HepG2 (cell line): Measurements from ENCODE around the gene HNRNPUL1. TPM values are rescaled to one million over a fixed set of nuclear protein-coding genes. Genes with fewer than 3 reads are reported as not detected.
A peak's percentile ranks its signal among the peaks of the same experiment; 100 is the strongest.

ENCODE experiments used
- KDM6A ChIP-seq: IDR thresholded peaks from 2 replicates; pipeline ENCODE4 v1.6.1; 2016; ENCODE audit warnings: low read depth
- PHF20 ChIP-seq: sonication (generic); formaldehyde crosslinking; IDR thresholded peaks from 2 replicates; pipeline ENCODE4 v1.5.0; 2020; ENCODE audit warnings: mild to moderate bottlenecking, missing genetic modification reagents
- POGZ ChIP-seq: sonication (generic); formaldehyde crosslinking; IDR thresholded peaks from 2 replicates; pipeline ENCODE4 v1.4.0; 2020; ENCODE audit warnings: mild to moderate bottlenecking, missing genetic modification reagents
- REPIN1 ChIP-seq: sonication (generic); formaldehyde crosslinking; IDR thresholded peaks from 2 replicates; pipeline ENCODE4 v1.8.0; 2022; ENCODE audit warnings: missing genetic modification reagents, low read depth, mild to moderate bottlenecking, borderline replicate concordance
- SMYD3 ChIP-seq: sonication (generic); formaldehyde crosslinking; IDR thresholded peaks from 2 replicates; pipeline ENCODE4 v1.8.1; 2023; ENCODE audit warnings: mild to moderate bottlenecking, missing genetic modification reagents
- ZNF335 ChIP-seq: sonication (generic); formaldehyde crosslinking; IDR thresholded peaks from 2 replicates; pipeline ENCODE4 v1.4.0; 2020; ENCODE audit warnings: missing genetic modification reagents
- ZNF343 ChIP-seq: sonication (generic); formaldehyde crosslinking; IDR thresholded peaks from 2 replicates; pipeline ENCODE4 v1.4.0; 2020; ENCODE audit warnings: mild to moderate bottlenecking, missing genetic modification reagents
- ZNF382 ChIP-seq: sonication (generic); formaldehyde crosslinking; IDR thresholded peaks from 2 replicates; pipeline ENCODE4 v1.5.0; 2020; ENCODE audit warnings: missing genetic modification reagents, mild to moderate bottlenecking, borderline replicate concordance
- ZNF430 ChIP-seq: sonication (generic); formaldehyde crosslinking; IDR thresholded peaks from 2 replicates; pipeline ENCODE4 v1.9.0; 2021; ENCODE audit warnings: mild to moderate bottlenecking, missing genetic modification reagents
- ZNF546 ChIP-seq: sonication (generic); formaldehyde crosslinking; conservative IDR thresholded peaks from 2 replicates; pipeline ENCODE4 v1.8.1; 2023; ENCODE audit warnings: mild to moderate bottlenecking, missing genetic modification reagents
- ZNF607 ChIP-seq: sonication (generic); formaldehyde crosslinking; IDR thresholded peaks from 2 replicates; pipeline ENCODE4 v1.5.1; 2020; ENCODE audit warnings: missing genetic modification reagents, mild to moderate bottlenecking, borderline replicate concordance
- polyA plus RNA-seq, 8 experiments: library from polyadenylated mRNA; depleted of rRNA in 3 of 8; stranded (reverse) in 7 of 8; unstranded in 1 of 8; fragments of >200 nt; fragmentation: Illumina TruSeq in 4 of 8; extraction: Trizol in 4 of 8; gene quantifications; 2 replicates each; pipeline versions ENCODE4 v1.2.1 to v1.2.3, GENCODE V29; 2011 to 2016; ENCODE audit warnings: low read depth in 4 of 8, missing spikeins in 1 of 8, mixed read lengths in 1 of 8; ENCODE audit not compliant: insufficient read depth in 1 of 8
- total RNA-seq, 5 experiments: library from RNA; depleted of rRNA; stranded (reverse); fragments of >200 nt; fragmentation: Illumina TruSeq; extraction: Trizol; gene quantifications; 2 replicates each; pipeline ENCODE4 v1.2.3, GENCODE V29; 2016; ENCODE audit warnings: low read depth in 1 of 5
- TF ChIP-seq, protein P1 (sequence below): sonication (generic); formaldehyde crosslinking; IDR thresholded peaks from 2 replicates; pipeline ENCODE4 v1.4.0; 2020; ENCODE audit warnings: missing genetic modification reagents
- TF ChIP-seq, protein P2 (sequence below): sonication (generic); formaldehyde crosslinking; IDR thresholded peaks from 2 replicates; pipeline ENCODE4 v1.4.0; 2020; ENCODE audit warnings: missing genetic modification reagents, mild to moderate bottlenecking, borderline replicate concordance
- TF ChIP-seq, protein P3 (sequence below): sonication (generic); formaldehyde crosslinking; IDR thresholded peaks from 2 replicates; pipeline ENCODE4 v1.5.1; 2020; ENCODE audit warnings: missing genetic modification reagents, mild to moderate bottlenecking, borderline replicate concordance
- TF ChIP-seq, protein P4 (sequence below): sonication (generic); formaldehyde crosslinking; IDR thresholded peaks from 2 replicates; pipeline ENCODE4 v1.4.0; 2020; ENCODE audit warnings: missing genetic modification reagents
- TF ChIP-seq, protein P5 (sequence below): sonication (generic); formaldehyde crosslinking; IDR thresholded peaks from 2 replicates; pipeline ENCODE4 v1.5.0; 2020; ENCODE audit warnings: mild to moderate bottlenecking, missing genetic modification reagents, borderline replicate concordance
- TF ChIP-seq, protein P6 (sequence below): sonication (generic); formaldehyde crosslinking; IDR thresholded peaks from 2 replicates; pipeline ENCODE4 v1.9.0; 2021; ENCODE audit warnings: missing genetic modification reagents, borderline replicate concordance
- TF ChIP-seq, protein P7 (sequence below): sonication (generic); formaldehyde crosslinking; IDR thresholded peaks from 2 replicates; pipeline ENCODE4 v1.5.0; 2020; ENCODE audit warnings: missing genetic modification reagents, mild to moderate bottlenecking, borderline replicate concordance

HNRNPUL1 gene
- total and polyA plus RNA-seq, 2 of the 13 experiments (the other 11 are each of a cell fraction or from before 2014, with no cell fraction given), result 30.9 to 81.7 TPM

DNA sequence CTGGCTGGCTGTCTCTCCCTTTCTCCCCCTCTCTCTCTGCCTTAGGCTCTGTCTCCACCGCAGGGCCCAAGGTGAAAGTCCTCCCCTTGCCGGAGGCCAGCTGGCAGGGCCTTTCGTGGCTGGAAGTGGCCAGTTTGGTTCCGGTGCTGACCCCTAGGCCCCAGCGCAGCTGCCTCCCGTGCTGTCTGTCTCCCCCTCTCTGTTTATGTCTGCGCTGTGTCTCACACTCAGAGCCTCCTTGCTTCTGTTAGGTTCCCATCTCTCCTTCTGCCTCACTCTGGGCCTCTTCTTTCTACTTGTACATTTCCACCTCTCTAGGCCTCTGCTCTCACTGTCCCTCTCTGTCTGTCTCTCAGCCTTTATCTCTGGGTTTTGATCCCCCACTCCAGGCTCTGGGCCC lies 58.9 kb downstream of the HNRNPUL1 start (continued):
- TF ChIP-seq REPIN1 (CRISPR knock-in tag) (no peak), SMYD3 (CRISPR knock-in tag) (no peak), POGZ (CRISPR knock-in tag) (no peak), ZNF607 (CRISPR knock-in tag) (no peak), PHF20 (CRISPR knock-in tag) (no peak), ZNF343 (CRISPR knock-in tag) (no peak), KDM6A (peak; percentile 30; the same call in 1 of the 2 replicates), ZNF430 (no peak), ZNF382 (CRISPR knock-in tag) (no peak), ZNF546 (no peak), ZNF335 (CRISPR knock-in tag) (0 out of 2 replicates have a peak, but pooled peaks have one; percentile 40)
- TF ChIP-seq, protein P1, sequence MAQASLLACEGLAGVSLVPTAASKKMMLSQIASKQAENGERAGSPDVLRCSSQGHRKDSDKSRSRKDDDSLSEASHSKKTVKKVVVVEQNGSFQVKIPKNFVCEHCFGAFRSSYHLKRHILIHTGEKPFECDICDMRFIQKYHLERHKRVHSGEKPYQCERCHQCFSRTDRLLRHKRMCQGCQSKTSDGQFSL, result no peak
- TF ChIP-seq, protein P2, sequence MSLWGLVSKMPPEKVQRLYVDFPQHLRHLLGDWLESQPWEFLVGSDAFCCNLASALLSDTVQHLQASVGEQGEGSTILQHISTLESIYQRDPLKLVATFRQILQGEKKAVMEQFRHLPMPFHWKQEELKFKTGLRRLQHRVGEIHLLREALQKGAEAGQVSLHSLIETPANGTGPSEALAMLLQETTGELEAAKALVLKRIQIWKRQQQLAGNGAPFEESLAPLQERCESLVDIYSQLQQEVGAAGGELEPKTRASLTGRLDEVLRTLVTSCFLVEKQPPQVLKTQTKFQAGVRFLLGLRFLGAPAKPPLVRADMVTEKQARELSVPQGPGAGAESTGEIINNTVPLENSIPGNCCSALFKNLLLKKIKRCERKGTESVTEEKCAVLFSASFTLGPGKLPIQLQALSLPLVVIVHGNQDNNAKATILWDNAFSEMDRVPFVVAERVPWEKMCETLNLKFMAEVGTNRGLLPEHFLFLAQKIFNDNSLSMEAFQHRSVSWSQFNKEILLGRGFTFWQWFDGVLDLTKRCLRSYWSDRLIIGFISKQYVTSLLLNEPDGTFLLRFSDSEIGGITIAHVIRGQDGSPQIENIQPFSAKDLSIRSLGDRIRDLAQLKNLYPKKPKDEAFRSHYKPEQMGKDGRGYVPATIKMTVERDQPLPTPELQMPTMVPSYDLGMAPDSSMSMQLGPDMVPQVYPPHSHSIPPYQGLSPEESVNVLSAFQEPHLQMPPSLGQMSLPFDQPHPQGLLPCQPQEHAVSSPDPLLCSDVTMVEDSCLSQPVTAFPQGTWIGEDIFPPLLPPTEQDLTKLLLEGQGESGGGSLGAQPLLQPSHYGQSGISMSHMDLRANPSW (CRISPR knock-in tag), result no peak
- TF ChIP-seq, protein P3, sequence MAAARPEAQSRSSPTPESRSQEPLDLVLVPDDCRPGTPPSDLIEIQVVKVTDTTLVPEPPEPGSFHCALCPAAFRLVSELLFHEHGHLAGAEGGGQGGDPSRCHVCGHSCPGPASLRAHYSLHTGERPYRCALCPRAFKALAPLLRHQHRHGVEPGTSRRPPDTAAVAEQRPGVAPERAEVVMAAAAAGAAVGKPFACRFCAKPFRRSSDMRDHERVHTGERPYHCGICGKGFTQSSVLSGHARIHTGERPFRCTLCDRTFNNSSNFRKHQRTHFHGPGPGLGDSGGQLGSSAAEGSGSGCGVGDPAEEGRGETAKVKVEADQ (CRISPR knock-in tag), result no peak
- TF ChIP-seq, protein P4, sequence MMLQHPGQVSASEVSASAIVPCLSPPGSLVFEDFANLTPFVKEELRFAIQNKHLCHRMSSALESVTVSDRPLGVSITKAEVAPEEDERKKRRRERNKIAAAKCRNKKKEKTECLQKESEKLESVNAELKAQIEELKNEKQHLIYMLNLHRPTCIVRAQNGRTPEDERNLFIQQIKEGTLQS (CRISPR knock-in tag), result 0 out of 2 replicates have a peak, but pooled peaks have one; percentile 5
- TF ChIP-seq, protein P5, sequence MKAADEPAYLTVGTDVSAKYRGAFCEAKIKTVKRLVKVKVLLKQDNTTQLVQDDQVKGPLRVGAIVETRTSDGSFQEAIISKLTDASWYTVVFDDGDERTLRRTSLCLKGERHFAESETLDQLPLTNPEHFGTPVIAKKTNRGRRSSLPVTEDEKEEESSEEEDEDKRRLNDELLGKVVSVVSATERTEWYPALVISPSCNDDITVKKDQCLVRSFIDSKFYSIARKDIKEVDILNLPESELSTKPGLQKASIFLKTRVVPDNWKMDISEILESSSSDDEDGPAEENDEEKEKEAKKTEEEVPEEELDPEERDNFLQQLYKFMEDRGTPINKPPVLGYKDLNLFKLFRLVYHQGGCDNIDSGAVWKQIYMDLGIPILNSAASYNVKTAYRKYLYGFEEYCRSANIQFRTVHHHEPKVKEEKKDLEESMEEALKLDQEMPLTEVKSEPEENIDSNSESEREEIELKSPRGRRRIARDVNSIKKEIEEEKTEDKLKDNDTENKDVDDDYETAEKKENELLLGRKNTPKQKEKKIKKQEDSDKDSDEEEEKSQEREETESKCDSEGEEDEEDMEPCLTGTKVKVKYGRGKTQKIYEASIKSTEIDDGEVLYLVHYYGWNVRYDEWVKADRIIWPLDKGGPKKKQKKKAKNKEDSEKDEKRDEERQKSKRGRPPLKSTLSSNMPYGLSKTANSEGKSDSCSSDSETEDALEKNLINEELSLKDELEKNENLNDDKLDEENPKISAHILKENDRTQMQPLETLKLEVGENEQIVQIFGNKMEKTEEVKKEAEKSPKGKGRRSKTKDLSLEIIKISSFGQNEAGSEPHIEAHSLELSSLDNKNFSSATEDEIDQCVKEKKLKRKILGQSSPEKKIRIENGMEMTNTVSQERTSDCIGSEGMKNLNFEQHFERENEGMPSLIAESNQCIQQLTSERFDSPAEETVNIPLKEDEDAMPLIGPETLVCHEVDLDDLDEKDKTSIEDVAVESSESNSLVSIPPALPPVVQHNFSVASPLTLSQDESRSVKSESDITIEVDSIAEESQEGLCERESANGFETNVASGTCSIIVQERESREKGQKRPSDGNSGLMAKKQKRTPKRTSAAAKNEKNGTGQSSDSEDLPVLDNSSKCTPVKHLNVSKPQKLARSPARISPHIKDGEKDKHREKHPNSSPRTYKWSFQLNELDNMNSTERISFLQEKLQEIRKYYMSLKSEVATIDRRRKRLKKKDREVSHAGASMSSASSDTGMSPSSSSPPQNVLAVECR, result no peak; the same call in none of the 2 replicates
- TF ChIP-seq, protein P6, sequence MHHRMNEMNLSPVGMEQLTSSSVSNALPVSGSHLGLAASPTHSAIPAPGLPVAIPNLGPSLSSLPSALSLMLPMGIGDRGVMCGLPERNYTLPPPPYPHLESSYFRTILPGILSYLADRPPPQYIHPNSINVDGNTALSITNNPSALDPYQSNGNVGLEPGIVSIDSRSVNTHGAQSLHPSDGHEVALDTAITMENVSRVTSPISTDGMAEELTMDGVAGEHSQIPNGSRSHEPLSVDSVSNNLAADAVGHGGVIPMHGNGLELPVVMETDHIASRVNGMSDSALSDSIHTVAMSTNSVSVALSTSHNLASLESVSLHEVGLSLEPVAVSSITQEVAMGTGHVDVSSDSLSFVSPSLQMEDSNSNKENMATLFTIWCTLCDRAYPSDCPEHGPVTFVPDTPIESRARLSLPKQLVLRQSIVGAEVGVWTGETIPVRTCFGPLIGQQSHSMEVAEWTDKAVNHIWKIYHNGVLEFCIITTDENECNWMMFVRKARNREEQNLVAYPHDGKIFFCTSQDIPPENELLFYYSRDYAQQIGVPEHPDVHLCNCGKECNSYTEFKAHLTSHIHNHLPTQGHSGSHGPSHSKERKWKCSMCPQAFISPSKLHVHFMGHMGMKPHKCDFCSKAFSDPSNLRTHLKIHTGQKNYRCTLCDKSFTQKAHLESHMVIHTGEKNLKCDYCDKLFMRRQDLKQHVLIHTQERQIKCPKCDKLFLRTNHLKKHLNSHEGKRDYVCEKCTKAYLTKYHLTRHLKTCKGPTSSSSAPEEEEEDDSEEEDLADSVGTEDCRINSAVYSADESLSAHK (CRISPR knock-in tag), result no peak
- TF ChIP-seq, protein P7, sequence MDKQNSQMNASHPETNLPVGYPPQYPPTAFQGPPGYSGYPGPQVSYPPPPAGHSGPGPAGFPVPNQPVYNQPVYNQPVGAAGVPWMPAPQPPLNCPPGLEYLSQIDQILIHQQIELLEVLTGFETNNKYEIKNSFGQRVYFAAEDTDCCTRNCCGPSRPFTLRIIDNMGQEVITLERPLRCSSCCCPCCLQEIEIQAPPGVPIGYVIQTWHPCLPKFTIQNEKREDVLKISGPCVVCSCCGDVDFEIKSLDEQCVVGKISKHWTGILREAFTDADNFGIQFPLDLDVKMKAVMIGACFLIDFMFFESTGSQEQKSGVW, result no peak
